ENCODE data around the gene TMEM179.

GRCh38 chr14:104614126-104614812 is 9.7 kb upstream of the TMEM179 start:
- TF ChIP-seq EZH2 (IDR thresholded peaks at IDR 0.05): no peak
- TF ChIP-seq POLR2AphosphoS5 (IDR thresholded peaks at IDR 0.05; ENCODE audit: borderline replicate concordance, low read depth, low read length): no peak
- TF ChIP-seq FOXP2 (optimal IDR thresholded peaks at IDR 0.05; ENCODE audit: control extremely low read depth, extremely low read length, insufficient read depth): no peak
